Measurements from ENCODE around the gene PINK1. TPM values are rescaled to one million over a fixed set of nuclear protein-coding genes. Genes with fewer than 3 reads are reported as not detected.

Gene PINK1
- polyA plus RNA-seq, 1 donor from 2014 or later: 73.4 TPM

GRCh38 chr1:20624709-20625108 lies 8.5 kb upstream of the PINK1 start:
- Histone ChIP-seq H3K9me2 (ENCODE audit: insufficient read depth, low read length) (no peaks in the 10 kb centered on the region), H3K4me2 (ENCODE audit: low read length) (no peak overlapping the region), H3K27me3 (ENCODE audit: insufficient read depth, low read depth, low read length) (no peaks in the 10 kb centered on the region), H3K9me3 (ENCODE audit: low read length) (no peaks in the 10 kb centered on the region), H3K27ac (ENCODE audit: low read length) (no peak overlapping the region), H4K20me1 (ENCODE audit: insufficient read depth) (no peaks in the 10 kb centered on the region), H3K9ac (ENCODE audit: low read length) (no peak overlapping the region), H3K79me2 (replicated peaks; ENCODE audit: insufficient read depth, low read length) (no peaks in the 10 kb centered on the region), H3K4me3 (ENCODE audit: low read length) (no peak overlapping the region), H2AFZ (ENCODE audit: low read depth, low read length) (no peak overlapping the region), H3F3A (ENCODE audit: insufficient read depth, low read length, poor library complexity, severe bottlenecking) (no peaks in the 10 kb centered on the region), H3K36me3 (ENCODE audit: insufficient read depth, low read length) (no peaks in the 10 kb centered on the region)
- TF ChIP-seq EZH2 (IDR thresholded peaks at IDR 0.05; ENCODE audit: borderline replicate concordance, insufficient read depth, low read length, poor library complexity, severe bottlenecking): no peak
- TF ChIP-seq MXI1 (conservative IDR thresholded peaks at IDR 0.05; ENCODE audit: poor library complexity, severe bottlenecking): no peak
- no peak for TF ChIP-seq EP300 (conservative IDR thresholded peaks at IDR 0.05; ENCODE audit: poor library complexity, severe bottlenecking)
- no peak for TF ChIP-seq RAD21 (conservative IDR thresholded peaks at IDR 0.05)
- TF ChIP-seq TAF1 (IDR thresholded peaks at IDR 0.05; ENCODE audit: low read depth): no peak
- TF ChIP-seq REST (IDR thresholded peaks at IDR 0.05; ENCODE audit: borderline replicate concordance): no peak
- no peak for TF ChIP-seq POLR2AphosphoS5 (IDR thresholded peaks at IDR 0.05)
- no peak for TF ChIP-seq CTCF (IDR thresholded peaks at IDR 0.05; ENCODE audit: poor library complexity, severe bottlenecking)
- no peak for TF ChIP-seq SMC3 (conservative IDR thresholded peaks at IDR 0.05; ENCODE audit: poor library complexity)

GRCh38 chr1:20625176-20626097 lies 7.8 kb upstream of the PINK1 start:
- no peaks in the 10 kb centered on the region for H3K9me3 ChIP-seq (ENCODE audit: low read length)
- no peak overlapping the region for H2AFZ ChIP-seq (ENCODE audit: low read depth, low read length)
- TF ChIP-seq REST (IDR thresholded peaks at IDR 0.05; ENCODE audit: borderline replicate concordance): no peak
- TF ChIP-seq POLR2AphosphoS5 (IDR thresholded peaks at IDR 0.05): no peak
- TF ChIP-seq RAD21 (conservative IDR thresholded peaks at IDR 0.05): no peak
- no peak for TF ChIP-seq EZH2 (IDR thresholded peaks at IDR 0.05; ENCODE audit: borderline replicate concordance, insufficient read depth, low read length, poor library complexity, severe bottlenecking)
- no peak for TF ChIP-seq SMC3 (conservative IDR thresholded peaks at IDR 0.05; ENCODE audit: poor library complexity)
- TF ChIP-seq CTCF (IDR thresholded peaks at IDR 0.05; ENCODE audit: poor library complexity, severe bottlenecking): no peak
- TF ChIP-seq TAF1 (IDR thresholded peaks at IDR 0.05; ENCODE audit: low read depth): no peak
- no peak overlapping the region for H3K4me3 ChIP-seq (ENCODE audit: low read length)
- H3K9ac ChIP-seq (ENCODE audit: low read length): no peak overlapping the region
- H3K9me2 ChIP-seq (ENCODE audit: insufficient read depth, low read length): no peaks in the 10 kb centered on the region
- no peaks in the 10 kb centered on the region for H3K27me3 ChIP-seq (ENCODE audit: insufficient read depth, low read depth, low read length)
- no peak overlapping the region for H3K4me2 ChIP-seq (ENCODE audit: low read length)
- no peaks in the 10 kb centered on the region for H4K20me1 ChIP-seq (ENCODE audit: insufficient read depth)
- H3K36me3 ChIP-seq (ENCODE audit: insufficient read depth, low read length): no peaks in the 10 kb centered on the region
- no peak overlapping the region for H3K27ac ChIP-seq (ENCODE audit: low read length)
- no peaks in the 10 kb centered on the region for H3K79me2 ChIP-seq (replicated peaks; ENCODE audit: insufficient read depth, low read length)
- no peaks in the 10 kb centered on the region for H3F3A ChIP-seq (ENCODE audit: insufficient read depth, low read length, poor library complexity, severe bottlenecking)

Measured in neural cell (in vitro differentiated cells).